Right renal pelvis (tissue), 4 donors: Measurements from ENCODE around the gene SHC4. TPM values are rescaled to one million over a fixed set of nuclear protein-coding genes. Genes with fewer than 3 reads are reported as not detected.
"Not testable (repeated sequence)": the region's sequence is repeated elsewhere in the genome, so short reads cannot be mapped to it uniquely, and the experiment has no call there.

Experiments
- DNase-seq, 4 donors: peaks; one replicate each; pipeline ENCODE4 v3.0.0-alpha.2; 2013; ENCODE audit warnings: low read depth in 4 of 4, low spot score in 3 of 4, missing footprints in 1 of 4
- polyA plus RNA-seq, 4 donors: library from polyadenylated mRNA; unstranded; fragments of 120-200 nt; gene quantifications; one replicate each; pipeline ENCODE4 v1.2.1, GENCODE V29; 2013; ENCODE audit not compliant: insufficient read length in 4 of 4

The SHC4 gene
- 1 to 10 TPM; 2.0 to 3.5 (median 3.1) TPM for polyA plus RNA-seq

- peak; percentile 52 to 63 (median 57) for DNase-seq
Observed at GRCh38 chr15:48963524-48964113, at the start of gene SHC4. Gene SHC4 (minus strand): TSS chr15:48963919. CDS start chr15:48963015, 904 bp downstream.

GRCh38 chr15:48999314-48999713, 35.6 kb upstream of the SHC4 start:
- no peak for DNase-seq

- no peak for DNase-seq
Observed at GRCh38 chr15:48996276-48996675, 32.6 kb upstream of the SHC4 start.

- no peak for DNase-seq
Observed at GRCh38 chr15:48993380-48993779, 29.7 kb upstream of the SHC4 start.

- DNase-seq, result no peak
Observed at GRCh38 chr15:48992545-48992944, 28.8 kb upstream of the SHC4 start.

GRCh38 chr15:48992096-48992495, 28.4 kb upstream of the SHC4 start:
- no peak for DNase-seq

- no peak for DNase-seq
Observed at GRCh38 chr15:48989170-48989569, 25.5 kb upstream of the SHC4 start.

- DNase-seq, result no peak
Observed at GRCh38 chr15:48987142-48987541, 23.4 kb upstream of the SHC4 start.

- no peak for DNase-seq
Observed at GRCh38 chr15:48986240-48986639, 22.5 kb upstream of the SHC4 start.

GRCh38 chr15:48985516-48985915, 21.8 kb upstream of the SHC4 start:
- DNase-seq, result no peak

- DNase-seq, result no peak
Observed at GRCh38 chr15:48984811-48985352, 21.2 kb upstream of the SHC4 start.

GRCh38 chr15:48984021-48984710, 20.4 kb upstream of the SHC4 start:
- no peak for DNase-seq

GRCh38 chr15:48983300-48983699, 19.6 kb upstream of the SHC4 start:
- DNase-seq, result no peak

GRCh38 chr15:48981941-48982340, 18.2 kb upstream of the SHC4 start:
- no peak for DNase-seq

- no peak for DNase-seq
Observed at GRCh38 chr15:48978638-48979037, 14.9 kb upstream of the SHC4 start.

GRCh38 chr15:48976444-48977088, 12.8 kb upstream of the SHC4 start:
- no peak for DNase-seq

- DNase-seq, result peak; percentile 65 to 72 (median 70)
Observed at GRCh38 chr15:48975472-48976419, 12.0 kb upstream of the SHC4 start.

GRCh38 chr15:48974882-48975281, 11.2 kb upstream of the SHC4 start:
- DNase-seq, result no peak

GRCh38 chr15:48972750-48973503, 9.2 kb upstream of the SHC4 start:
- no peak for DNase-seq

- DNase-seq, result not testable (repeated sequence)
Observed at GRCh38 chr15:48970926-48971325, 7.2 kb upstream of the SHC4 start.
